HG03571 (cell line): ENCODE measurements around the gene ESR1.

Experiments used
- ATAC-seq: cut with Tn5 transposase; IDR thresholded peaks from one replicate; pipeline ENCODE4 v1.9.1; 2021; ENCODE audit not compliant: unreplicated experiment

ESR1 gene

DNA sequence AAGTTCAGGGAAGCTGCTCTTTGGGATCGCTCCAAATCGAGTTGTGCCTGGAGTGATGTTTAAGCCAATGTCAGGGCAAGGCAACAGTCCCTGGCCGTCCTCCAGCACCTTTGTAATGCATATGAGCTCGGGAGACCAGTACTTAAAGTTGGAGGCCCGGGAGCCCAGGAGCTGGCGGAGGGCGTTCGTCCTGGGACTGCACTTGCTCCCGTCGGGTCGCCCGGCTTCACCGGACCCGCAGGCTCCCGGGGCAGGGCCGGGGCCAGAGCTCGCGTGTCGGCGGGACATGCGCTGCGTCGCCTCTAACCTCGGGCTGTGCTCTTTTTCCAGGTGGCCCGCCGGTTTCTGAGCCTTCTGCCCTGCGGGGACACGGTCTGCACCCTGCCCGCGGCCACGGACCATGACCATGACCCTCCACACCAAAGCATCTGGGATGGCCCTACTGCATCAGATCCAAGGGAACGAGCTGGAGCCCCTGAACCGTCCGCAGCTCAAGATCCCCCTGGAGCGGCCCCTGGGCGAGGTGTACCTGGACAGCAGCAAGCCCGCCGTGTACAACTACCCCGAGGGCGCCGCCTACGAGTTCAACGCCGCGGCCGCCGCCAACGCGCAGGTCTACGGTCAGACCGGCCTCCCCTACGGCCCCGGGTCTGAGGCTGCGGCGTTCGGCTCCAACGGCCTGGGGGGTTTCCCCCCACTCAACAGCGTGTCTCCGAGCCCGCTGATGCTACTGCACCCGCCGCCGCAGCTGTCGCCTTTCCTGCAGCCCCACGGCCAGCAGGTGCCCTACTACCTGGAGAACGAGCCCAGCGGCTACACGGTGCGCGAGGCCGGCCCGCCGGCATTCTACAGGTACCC lies at the start of gene ESR1:
ESR1 (plus strand) TSS at position 170 of the 858 bp plus-strand sequence; CDS start at position 401, 231 bp downstream.
- ATAC-seq: no peak

DNA sequence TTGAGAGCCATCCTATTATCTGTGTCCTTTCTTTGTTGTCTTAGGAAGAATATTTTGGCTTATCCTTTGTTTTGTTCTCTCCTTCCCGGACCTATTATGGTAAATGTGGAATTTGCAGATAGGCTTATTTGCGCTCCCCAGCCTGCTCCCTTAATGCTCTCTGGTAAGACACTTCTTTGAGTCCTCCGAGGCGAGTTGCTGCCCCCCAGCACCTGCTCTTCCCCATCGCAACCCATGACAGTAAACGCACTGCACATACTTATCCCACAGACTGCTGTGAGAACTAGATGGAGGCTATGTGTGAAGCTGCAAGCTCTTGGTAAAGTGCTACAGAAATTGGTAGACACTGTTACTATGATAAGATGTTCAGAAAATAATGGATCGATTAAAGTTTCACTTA lies 47.0 kb upstream of the ESR1 start:
- ATAC-seq: no peak

- no peak for ATAC-seq
Measured at GRCh38 chr6:151761851-151762250, 45.6 kb upstream of the ESR1 start.

DNA sequence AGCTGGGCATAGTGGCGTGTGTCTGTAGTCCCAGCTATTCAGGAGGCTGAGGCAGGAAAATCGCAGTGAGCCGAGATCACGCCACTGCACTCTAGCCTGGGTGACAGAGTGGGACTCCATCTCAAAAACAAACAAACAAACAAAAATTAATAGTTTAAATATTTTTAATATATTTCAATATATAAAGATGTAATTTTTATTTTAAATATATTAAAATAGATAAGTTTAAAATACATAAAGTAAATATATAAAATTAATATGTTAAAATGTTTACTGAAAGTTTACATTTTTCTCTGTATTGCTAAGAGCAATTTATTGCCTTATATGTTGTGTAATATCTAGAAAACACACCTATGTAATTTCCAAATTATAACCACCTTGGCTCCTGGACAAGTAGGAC lies 44.7 kb upstream of the ESR1 start:
- no peak for ATAC-seq

DNA sequence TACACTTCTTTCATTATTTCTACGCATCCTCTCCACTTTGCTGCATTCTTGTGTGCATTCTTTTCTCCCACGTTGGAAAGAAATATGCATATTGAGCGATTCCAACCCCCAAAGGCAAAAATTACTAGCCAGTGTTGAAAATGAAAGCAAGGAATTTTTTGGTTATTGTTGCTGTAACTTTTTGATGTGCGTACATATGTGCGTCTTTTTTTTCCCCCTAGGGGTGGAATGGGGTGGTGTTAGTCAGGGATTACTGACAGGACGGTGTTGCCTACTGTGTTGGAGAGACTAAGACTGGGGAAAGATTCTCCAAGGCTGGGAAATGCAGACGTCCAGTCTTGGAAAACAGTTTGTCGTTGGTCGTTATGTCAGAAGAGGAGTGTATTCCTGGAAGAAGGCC lies 44.2 kb upstream of the ESR1 start:
- ATAC-seq: no peak

DNA sequence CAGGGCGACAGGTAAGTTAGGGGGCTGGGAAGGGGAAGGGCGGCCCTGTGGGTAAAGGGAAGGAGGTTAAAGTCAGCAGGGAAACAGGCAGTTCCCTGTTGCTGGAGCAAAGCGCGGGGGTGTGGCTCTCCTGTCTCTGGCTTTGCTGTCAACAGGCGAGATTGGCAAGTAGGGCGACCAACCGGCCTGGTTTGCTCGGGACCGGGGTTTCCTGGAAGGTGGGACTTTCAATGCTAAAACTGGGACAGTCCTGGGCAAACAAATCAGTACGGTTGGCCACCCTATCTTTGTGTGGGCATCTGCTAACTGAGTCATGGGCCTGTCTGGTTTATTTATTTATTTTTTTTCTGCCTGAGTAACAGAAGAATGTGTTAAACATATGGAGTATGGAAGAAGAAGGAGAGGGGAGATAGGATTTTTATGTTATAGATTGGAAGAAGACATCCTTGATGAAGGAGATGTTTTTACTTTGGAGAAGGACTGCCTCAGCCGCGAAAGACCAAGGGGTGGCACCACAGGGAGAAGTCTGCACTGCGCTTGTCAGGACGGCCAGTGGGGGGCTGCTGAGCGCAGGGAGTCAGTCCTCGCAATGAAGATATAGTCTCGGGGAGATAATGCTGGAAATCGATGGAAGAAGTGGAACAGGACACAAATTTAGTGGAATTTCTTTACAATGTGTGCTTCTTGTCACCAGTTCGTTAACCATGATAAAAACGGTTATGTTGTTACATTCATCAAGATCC lies 43.4 kb upstream of the ESR1 start:
- peak; percentile 76 for ATAC-seq

- peak; percentile 64 for ATAC-seq
Measured at GRCh38 chr6:151765444-151765886, 42.0 kb upstream of the ESR1 start.

- no peak for ATAC-seq
Measured at GRCh38 chr6:151772446-151772845, 35.0 kb upstream of the ESR1 start.

DNA sequence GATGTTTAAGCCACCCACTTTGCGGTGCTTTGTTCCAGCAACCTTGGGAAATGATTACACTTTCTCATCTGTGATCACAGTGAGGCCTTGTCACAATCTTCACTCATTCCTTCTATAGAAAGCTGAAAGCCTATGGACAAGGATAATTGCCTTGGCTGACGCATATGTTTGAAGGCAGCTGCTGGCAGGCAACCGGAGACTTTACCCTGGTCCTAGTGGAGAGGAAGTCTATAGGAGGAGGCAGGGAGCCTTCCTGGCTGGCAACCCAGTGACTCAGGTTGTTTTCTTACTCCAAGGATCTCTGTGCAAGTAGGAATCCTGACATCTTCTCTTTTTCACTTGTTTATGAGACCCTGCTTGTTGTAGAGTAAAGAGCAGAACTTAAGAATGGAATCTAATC lies 34.1 kb upstream of the ESR1 start:
- no peak for ATAC-seq

GRCh38 chr6:151782560-151782959 lies 24.9 kb upstream of the ESR1 start:
- ATAC-seq: no peak

GRCh38 chr6:151783692-151784091 lies 23.8 kb upstream of the ESR1 start:
- no peak for ATAC-seq

GRCh38 chr6:151784441-151785214 lies 22.9 kb upstream of the ESR1 start:
- ATAC-seq: no peak

DNA sequence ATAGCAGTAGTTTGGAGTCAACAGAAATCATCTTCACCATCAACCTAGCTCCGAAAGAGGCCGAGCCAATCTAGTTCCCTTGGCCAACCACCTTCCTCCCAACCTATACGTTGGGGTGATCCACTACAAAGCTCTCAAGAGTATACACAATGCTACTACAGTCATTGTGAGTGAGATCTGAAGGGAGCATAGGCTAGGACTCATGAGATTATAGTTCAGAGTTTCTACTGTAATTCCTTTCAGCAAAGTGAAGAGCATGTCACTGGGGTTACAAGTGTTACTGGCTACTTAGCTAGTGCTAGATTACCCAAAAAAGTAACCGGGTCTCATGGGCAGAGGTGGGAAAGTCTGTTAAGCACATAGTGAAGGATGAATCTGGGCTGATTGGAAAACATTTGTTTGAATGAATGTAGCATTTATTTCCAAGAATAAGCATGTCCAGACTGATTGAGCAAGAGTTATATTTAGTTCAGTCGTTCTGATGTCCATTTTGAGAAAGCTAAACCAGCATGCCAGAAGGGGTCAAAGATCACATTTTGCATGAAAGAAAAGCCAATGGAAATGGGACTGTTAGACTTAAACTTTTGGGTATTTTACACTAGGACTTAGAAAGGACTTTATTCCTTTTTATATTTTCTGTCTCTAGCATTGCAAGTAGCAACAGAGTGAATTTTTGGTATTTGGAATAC lies 10.5 kb upstream of the ESR1 start:
- no peak for ATAC-seq

- ATAC-seq: no peak
Measured at GRCh38 chr6:151803743-151804142, 3.7 kb upstream of the ESR1 start.

DNA sequence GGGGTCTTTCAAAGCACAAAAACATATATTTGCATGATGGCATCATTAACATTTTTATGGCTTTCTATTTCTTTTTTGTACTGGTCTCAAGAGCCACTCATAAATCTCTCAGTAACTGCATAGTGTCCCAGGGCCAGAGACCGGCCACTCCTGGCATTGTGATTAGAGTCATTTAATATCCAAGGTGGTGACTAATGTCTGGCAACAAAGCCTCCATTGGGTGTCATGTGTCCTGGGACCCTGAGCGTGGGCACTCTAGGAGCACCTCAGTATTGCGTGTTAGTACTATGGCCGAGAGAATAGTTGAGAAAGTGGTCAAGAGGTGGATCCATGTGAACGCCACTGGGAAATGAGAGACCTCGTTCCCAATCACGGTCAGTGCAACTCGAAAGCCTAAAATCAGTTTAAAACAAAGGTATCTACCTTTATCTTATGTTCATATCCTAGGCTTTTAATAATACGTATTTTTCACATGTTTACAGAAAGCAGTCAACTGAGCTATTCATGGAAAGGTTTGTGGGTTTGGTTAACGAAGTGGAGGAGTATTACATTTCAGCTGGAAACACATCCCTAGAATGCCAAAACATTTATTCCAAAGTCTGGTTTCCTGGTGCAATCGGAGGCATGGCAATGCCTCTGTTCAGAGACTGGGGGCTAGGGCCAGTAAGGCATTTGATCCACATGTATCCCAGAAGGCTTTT lies 2.7 kb upstream of the ESR1 start:
- ATAC-seq: no peak

GRCh38 chr6:151805286-151805840 lies 2.1 kb upstream of the ESR1 start:
- ATAC-seq: no peak

- ATAC-seq: no peak
Measured at GRCh38 chr6:151806757-151807512, 547 bp upstream of the ESR1 start.

DNA sequence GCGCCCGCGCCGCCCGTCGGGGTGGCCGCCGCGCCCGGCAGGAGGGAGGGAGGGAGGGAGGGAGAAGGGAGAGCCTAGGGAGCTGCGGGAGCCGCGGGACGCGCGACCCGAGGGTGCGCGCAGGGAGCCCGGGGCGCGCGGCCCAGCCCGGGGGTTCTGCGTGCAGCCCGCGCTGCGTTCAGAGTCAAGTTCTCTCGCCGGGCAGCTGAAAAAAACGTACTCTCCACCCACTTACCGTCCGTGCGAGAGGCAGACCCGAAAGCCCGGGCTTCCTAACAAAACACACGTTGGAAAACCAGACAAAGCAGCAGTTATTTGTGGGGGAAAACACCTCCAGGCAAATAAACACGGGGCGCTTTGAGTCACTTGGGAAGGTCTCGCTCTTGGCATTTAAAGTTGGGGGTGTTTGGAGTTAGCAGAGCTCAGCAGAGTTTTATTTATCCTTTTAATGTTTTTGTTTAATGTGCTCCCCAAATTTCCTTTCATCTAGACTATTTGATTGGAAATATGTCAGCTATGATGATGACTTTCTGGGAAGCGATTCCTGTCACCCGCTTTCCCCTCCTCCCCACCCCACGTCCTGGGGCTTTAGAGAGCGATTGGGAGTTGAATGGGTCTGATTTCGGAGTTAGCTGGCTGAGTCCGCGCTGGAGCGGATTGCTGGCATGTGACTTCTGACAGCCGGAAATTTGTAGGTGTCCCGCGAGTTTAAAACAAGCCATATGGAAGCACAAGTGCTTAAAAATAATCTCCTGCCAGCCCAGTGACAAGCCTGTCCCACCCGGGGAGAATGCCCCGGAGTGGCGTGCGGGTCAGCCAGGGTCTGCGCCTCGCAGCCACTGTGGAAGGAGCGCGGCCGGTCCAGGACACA lies 1.1 kb downstream of the ESR1 start:
- no peak for ATAC-seq
